NCI-H2029 (cell line): Measurements from ENCODE around the gene RPS18.
"Not testable (repeated sequence)": the region's sequence is repeated elsewhere in the genome, so short reads cannot be mapped to it uniquely, and the experiment has no call there.

Source experiments
- DNase-seq: peaks from one replicate; lab custom pipeline; 2025; lab: John Stamatoyannopoulos, UW

Gene RPS18

DNA sequence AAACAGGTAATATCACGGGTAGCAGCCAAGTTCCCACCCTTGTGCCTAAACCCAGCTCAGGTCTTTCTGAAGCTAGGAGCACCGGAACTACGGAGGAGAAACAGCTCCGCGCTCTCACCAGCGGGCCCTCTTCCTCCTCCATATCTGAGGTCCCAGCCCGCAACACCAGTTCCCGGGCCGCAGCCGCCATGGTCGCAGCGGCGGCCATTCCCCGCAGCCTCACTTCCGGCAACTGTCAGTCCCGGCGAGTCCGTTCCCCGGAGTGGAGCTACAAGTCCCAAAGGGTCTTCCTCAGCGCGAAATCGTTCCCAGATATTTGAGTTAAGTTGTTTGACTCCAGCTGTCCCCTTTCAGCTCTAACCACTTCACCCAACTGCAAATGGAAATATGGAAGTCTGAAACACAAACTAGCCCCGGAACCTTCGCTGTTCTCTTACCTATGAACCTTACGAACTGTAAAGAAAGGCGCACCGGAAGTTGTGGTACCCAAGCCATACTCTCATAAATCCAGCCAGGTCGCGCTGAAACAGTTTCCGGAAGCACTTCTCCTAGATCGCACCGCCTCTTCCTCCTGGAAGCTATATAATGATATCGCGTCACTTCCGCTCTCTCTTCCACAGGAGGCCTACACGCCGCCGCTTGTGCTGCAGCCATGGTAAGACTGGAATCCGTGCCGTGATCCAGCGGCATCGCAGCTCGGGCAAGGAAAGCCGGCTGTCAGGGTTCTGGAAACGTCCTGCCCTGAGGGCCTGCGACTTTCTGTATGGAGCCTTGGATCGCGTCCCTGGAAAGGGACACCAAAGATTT is at the start of gene RPS18, which contains the start of gene VPS52:
Gene RPS18 (plus strand): TSS at position 608 of the 807 bp plus-strand sequence. CDS start 45 bp downstream, at position 653.
Gene VPS52 (minus strand): TSS at position 409 of the 807 bp plus-strand sequence. CDS start 201 bp downstream, at position 208.
- DNase-seq = peak; percentile 96

DNA sequence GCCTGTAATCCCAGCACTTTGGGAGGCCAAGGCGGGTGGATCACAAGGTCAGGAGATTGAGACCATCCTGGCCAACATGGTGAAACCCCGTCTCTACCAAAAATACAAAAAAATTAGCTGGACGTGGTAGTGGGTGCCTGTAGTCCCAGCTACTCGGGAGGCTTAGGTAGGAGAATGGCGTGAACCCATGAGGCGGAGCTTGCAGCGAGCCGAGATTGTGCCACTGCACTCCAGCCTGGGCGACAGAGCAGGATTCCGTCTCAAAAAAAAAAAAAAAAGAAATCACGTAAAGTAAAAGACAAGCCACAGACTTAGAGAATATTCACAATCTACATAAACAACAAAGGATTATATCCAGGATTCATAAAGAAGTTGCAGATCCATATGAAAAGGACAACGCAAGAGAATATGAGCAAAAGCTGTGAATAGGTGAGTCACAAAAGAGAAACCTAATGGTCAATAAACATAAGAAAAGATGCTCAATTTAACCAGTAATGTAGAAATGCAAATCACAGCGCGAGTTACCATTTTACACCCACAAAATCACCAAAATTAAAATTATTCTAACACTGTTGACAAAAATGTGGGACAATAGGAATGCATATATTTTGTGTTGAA is 45.3 kb upstream of the RPS18 start:
- not testable (repeated sequence) for DNase-seq

DNA sequence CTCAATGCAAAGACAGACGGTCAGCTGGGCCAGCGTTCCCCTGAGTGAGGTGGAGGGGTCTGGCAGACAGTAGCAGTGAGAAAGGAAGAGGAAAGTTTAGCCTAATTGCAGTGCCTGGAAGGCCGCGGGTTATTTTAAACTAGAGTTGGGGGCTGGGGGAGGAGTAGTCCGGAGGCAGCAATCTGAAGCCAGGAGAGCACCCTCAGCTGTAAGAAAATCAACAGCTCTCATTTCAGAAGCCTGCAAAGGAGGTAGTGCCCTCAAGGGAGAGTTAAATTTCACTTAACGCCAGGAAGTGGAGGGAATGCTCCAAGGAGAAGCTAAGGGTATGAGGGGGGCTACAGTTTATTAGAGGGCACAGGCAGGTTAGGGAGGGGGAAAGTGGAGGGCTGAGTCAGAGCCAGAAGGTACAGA is 36.6 kb upstream of the RPS18 start:
- no peak for DNase-seq

DNA sequence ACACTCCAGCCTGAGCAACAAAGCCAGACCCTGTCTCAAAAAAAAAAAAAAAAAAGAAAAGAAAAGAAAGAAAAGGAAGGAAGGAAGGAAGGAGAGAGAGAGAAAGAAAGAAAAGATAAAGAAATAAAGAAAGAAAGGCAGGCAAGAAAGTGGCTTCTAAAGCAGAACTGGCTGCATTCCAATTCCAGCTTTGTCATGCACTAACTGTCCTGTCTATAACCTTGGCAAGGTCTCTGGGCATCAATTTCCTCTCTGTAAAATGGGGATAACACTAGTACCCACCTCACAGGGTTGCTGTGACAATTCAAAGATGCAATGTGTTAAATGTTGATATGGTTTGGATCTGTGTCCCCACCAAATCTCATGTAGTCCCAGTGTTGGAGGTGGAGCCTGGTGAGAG is 35.5 kb upstream of the RPS18 start:
- DNase-seq = no peak

DNA sequence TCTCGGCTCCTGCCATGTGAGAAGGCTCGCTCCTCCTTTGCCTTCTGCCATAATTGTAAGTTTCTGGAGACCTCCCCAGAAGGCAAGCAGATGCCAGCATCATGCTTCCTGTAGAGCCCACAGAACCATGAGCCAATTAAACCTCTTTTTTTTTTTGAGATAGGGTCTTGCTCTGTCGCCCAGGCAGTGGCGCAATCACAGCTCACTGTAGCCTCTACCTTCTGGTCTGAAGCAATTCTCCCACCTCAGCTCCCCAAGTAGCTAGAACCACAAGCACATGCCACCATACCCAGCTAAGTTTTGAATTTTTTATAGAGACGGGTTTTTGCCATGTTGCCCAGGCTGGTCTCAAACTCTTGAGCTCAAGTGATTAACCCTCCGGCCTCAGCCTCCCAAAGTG is 35.0 kb upstream of the RPS18 start:
- no peak for DNase-seq

DNA sequence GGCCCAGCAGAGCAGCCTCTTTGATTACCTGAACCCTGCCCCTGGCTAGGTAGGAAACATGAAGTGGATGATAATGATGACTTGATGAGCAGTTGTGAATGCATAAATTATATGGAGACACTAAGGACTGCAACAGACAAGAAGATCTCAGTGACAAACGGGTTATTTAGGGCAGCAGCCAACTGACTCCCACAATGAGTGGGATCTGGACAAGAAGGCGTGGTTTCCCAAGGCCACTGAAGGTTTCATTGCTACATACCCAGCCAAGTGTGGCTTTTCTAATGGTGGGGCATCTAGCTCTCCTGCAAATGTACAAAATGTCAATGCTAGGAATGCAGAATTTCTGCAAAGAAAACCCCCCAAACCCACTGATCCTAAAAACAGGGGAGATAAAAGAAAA is 34.1 kb upstream of the RPS18 start:
- DNase-seq = no peak

DNA sequence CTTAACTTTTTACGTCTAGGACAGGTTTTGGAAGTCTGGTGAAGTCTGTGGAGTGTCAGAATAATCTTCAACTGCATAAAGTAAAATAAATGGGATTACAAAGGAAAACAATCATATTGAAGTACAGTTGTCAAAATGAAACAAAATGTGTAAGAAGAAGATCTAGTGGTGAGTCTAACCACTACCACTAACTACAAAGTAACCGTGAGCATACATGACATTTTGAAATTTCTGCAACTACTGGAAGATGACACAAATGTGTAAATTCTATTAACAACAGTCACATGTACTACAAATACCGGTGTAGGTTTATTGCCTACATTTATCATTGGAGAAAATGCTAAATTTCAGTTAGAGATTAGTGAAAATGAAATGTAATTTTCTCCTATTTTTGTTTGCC is 29.9 kb upstream of the RPS18 start:
- no peak for DNase-seq

DNA sequence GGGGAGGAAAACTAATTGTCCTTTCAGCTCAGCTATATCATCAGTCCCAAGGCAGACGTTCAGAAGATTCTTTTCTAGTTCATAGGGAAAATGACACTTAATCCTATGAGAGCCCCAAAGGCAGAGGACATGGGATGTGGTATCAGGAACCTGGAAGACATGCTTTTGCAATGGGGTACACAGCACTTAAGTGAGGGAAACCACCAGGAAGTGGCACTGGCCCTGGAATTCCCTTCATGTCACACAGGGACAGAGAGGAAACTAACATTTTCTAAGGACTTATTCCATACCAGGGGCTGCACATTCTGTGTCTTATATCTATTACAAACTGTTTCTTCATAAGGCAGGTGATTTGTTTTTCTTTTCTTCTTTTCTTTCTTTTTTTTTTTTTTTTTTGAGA is 28.4 kb upstream of the RPS18 start:
- no peak for DNase-seq

DNA sequence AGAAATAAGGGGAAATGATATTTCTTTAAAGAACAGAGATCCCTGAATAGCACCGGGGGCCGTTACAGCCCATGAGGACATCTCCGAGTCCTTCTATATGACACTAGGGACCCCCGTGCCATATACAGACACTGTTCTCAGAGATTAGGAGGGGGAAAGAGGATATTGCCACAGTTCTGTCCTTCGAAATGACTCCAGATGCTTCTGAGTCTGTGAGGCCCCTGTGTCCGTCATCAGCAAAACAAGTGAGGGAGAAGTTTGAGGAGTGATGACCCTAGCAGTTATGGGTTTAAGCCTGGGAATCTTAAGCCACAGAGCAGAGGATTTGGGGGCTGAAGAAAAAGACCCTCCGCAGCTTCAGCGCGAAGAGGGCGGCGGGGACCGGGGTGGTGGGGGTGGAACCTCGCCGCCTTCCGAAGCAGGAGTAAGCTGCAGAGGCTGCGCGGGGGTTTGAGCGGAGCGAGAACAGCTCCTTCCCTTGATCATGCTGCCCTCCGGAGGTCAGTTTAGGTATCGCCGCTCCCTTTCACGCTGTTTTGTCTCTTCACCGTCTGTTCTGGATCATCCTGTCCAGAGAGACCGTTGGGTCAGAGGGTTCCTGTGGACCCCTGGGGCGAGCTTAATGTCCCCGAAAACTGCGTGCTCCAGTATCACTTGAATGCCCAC is 23.8 kb upstream of the RPS18 start:
- DNase-seq = peak; percentile 74

DNA sequence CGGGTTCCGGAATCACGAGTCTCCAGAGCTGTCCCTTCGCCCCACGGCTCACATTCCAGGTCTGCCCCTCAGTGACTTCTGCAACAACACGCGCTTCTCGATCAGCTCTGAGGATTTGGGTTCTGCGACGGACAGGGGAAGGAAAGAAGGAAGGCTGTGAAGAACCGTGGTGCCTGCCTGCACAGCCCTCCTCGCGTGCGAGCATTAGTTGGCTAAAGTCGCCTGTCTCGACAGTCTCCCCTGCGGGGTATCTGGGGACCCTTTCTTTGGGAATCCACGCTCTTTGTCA is 23.3 kb upstream of the RPS18 start:
- no peak for DNase-seq

DNA sequence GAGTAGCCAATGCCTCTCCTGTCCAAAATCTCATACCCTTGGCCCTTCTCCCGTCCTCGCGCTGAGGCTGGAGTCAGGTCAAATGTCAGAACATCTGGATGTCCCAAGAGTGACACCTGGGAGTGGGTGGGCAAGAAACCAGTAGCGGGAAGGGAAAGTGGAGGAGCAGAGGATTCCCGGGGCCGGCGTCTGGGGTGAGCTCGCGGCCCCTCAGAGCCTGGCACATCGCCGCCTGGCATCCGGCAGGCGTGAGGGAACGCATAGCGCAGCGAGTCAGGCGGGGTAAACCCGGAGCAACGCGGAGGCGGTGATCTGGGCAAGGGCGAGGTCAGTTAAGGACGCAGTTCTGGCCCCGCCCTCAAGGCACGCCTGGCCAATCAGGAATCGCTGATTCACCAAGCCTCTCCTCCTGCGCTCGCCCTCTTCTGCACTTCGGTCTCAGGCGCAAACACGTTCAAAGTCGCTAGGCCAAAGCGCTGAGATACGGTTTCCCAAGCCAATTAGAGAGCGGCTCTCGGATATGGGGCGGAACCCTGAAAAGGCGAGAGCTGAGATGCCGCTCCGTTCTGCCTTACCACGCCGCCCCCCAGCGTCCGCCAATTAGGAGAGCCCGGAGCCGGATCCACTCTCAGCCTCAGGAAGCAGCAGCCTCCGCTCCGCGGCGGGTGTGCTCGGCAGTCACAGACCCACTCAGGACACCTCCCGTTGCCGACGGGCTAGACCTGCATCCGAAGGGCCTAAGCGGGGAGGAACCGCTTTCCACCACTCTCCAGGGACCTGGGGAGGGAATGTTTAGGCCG is 22.7 kb upstream of the RPS18 start:
- DNase-seq = peak; percentile 97

DNA sequence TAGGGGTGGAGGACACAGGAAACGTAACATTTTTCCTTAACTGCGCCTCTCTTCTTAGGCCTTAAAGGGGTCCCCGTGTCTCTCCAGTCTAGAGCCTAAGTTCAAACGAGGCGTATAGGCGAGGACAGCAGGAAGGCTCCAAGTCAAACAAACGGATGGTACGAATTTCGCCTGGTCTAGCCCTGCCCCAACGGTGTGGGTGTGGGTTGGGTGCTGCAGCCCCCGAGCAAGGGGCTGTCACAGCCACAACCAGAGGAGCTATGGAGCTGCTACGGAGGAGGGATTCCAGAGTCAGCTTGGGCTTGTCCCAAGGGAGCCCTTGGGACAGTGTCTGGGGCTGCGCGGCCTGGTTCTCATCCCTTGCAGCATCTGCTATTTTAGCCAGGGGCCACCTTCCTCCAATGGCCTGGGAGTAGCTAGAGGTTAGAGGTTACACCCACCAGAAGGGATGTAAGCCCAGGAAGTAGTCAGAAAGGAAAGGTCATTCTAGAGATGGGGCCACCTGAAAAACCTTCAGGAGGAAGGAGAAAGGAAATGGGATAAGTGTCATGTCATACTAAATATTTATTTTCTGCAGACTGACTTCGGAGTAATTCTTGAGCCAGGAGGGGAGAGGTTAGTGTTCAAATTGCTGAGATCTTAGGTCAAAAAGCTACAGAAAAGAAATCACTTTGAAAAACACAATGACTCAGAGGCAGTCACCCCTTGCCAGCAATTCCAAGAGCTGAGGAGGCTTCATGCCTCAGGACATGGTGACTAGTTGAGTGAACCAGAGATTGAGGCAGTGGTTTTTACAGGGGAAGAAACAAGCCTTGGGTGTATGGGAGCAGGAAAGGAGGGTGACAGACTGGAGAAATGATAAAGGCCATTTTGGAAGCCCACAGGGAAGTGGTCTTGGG is 21.9 kb upstream of the RPS18 start:
- no peak for DNase-seq

DNA sequence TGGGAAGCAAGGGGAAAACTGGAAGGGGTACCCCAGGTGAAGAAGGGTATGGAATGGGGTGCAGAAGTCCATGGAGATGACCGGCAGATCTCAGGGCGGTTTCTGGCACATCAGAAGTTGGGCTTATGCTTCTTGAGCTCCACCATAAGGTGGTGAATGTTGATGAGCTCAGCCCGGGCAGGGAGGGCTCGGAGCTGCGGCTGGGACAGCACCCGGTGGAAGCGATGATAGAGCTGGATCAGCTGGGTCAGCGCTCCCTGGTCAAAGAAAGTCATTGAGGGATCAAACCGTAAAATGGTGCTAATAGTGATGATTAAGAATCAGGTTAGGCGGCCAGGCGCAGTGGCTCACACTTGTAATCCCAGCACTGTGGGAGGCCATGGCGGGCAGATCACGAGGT is 21.1 kb upstream of the RPS18 start:
- no peak for DNase-seq

DNA sequence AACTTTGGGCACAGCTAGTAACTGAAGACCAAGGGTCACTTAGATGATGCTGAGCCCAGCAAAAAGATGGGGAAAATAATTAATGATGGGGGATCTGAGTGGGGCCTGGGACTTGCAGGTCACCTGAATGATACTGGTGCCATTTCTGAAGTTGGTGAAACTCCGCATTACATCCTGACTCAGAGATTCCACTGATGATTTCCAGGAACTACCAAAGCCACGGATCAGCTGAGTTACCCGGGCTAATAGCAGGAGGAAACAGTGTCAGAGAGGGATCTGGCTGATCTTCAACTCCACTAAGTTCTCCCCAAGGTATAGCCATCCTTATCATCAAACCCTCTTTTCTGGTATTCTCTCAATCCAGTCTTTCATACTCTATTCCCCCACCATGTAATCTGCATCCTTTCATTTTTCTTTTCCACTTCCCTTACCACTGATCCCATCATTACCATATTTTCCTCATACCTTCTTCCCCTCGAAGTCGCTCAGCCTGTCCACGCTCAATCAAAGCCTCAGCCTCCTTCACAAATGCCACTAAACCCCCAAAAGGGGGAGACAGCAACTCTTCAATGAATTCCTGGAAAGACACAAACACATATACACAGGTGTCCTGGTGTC is 20.4 kb upstream of the RPS18 start:
- DNase-seq = no peak

DNA sequence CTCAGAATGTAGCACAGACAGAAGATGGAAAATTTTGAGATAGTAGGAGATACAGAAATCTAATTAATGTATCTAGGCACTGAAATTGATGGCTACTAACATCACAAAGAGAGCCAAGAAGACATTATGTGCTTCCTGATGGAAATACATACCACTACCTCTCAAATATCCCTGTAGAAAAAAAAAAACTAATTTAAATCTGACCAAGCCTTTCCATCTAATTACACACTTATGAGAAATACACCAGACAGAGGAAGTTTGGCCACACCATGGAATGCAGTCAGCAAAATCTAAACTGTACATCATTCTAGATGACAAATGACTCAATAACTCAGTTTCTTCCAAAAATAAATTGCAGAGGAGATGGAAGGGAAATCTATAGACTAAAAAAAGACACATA is 19.1 kb upstream of the RPS18 start:
- DNase-seq = no peak

DNA sequence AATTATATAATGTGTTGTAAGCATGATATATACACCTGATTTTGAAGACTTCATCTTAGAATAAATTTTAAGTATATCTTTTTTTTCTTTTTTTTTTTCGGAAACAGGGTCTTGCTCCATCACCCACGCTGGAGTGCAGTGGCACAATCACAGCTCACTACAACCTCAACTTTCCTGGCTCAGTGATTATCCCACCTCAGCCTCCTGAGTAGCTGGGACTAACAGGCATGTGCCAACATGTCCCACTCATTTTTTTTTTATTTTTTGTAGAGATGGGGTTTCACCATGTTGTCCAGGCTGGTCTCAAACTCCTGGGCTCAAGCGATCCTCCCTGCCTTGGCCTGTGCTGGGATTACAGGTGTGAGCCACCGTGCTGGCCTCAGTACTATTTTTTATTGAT is 17.3 kb upstream of the RPS18 start:
- DNase-seq = no peak

DNA sequence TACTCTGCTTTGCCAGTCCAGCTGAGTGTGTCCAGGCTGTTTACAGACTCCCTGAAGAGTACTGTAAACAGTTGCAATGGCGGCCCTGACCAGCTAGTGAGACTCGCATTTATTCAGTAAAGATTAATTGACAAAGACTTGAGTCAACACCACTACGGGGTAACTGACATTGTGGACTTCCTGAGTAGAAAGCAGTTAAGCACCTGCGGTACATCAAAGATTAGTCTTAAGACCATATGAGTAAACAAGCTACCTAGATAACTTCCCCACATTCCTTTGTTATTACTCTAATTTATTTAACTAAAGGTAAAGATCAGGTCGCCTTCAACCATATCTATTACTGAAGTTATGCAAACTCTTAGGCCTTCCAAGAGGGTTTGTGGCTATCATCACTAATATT is 12.8 kb upstream of the RPS18 start:
- no peak for DNase-seq

DNA sequence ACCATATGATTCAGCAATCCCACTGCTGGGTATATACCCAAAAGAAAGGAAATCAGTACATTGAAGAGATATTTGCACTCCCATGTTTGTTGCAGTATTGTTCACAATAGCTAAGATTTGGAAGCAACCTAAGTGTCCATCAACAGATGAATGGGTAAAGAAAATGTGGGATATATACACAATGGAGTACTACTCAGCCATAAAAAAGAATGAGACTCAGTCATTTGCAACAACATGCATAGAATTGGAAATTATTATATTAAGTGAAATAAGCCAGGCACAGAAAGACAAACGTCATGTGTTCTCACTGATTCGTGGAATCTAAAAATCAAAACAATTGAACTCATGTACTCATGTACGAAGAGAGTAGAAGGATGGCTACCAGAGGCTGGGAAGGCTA is 9.4 kb upstream of the RPS18 start:
- DNase-seq = not testable (repeated sequence)

DNA sequence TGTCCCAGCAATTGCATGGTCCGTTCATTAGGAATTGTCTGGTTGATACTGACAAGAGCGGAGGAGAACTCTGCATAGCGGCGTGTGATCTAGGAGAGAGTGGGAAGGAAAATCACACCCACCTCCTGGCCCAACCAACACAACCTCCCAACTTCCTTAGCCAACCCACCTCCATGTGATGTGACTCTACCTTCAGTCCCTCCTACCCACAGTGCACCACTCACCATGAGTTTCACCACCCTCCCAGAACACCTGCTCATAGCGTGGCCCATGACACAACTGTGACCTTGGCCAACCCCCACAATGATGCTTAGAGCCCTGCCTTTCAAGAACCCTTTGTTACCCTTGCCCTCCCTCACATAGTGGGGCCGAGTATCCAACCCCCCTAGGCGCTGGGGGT is 7.9 kb upstream of the RPS18 start:
- DNase-seq = no peak

DNA sequence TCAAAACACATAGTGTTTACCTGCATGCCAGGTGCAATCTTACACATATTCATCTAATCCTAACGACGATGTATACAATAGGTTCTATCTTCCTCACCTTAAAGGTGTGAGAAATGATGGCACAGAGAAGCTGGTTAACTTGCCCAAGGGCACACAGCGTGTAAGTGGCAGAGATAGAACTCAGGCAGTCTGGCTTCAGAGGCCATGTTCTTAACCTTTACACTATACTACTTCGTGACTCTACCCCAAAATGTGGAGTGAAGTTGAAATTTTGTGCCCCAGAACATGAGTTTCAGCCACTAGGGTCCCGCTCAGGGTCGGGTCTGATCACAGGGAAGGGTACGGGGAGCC is 783 bp upstream of the RPS18 start:
- DNase-seq = peak; percentile 41
